GM23248 (cell line): Measurements from ENCODE around the gene BEND7. TPM values are rescaled to one million over a fixed set of nuclear protein-coding genes. Genes with fewer than 3 reads are reported as not detected.
"Not testable (repeated sequence)": the region's sequence is repeated elsewhere in the genome, so short reads cannot be mapped to it uniquely, and the experiment has no call there.

Experiments
- DNase-seq: peaks from one replicate; pipeline ENCODE4 v3.0.0-alpha.2; 2015
- H2AFZ ChIP-seq: fragments of 200-600 bp; sonication (generic); 2 replicates; pipeline ENCODE4 v1.6.1; 2016; ENCODE audit warnings: antibody characterized with exemption
- H3F3A ChIP-seq: fragments of 200-600 bp; sonication (generic); 2 replicates; pipeline ENCODE4 v1.6.1; 2016; ENCODE audit warnings: mild to moderate bottlenecking, antibody characterized with exemption, mixed run types; ENCODE audit not compliant: insufficient read depth
- H3K27ac ChIP-seq: fragments of 200-600 bp; sonication (generic); 2 replicates; pipeline ENCODE4 v1.5.1; 2016; ENCODE audit warnings: mild to moderate bottlenecking
- H3K27me3 ChIP-seq: fragments of 200-600 bp; sonication (generic); replicated peaks from 2 replicates; pipeline ENCODE4 v1.6.1; 2016; ENCODE audit warnings: mild to moderate bottlenecking; ENCODE audit not compliant: insufficient read depth
- H3K36me3 ChIP-seq: fragments of 200-600 bp; sonication (generic); 2 replicates; pipeline ENCODE4 v1.6.1; 2016; ENCODE audit warnings: low read depth, mild to moderate bottlenecking
- H3K4me1 ChIP-seq: fragments of 200-600 bp; sonication (generic); 2 replicates; pipeline ENCODE4 v1.6.1; 2016; ENCODE audit warnings: mild to moderate bottlenecking; ENCODE audit not compliant: insufficient read depth
- H3K4me2 ChIP-seq: fragments of 200-600 bp; sonication (generic); one replicate; pipeline ENCODE4 v1.6.1; 2016; ENCODE audit warnings: mild to moderate bottlenecking; ENCODE audit not compliant: unreplicated experiment
- H3K4me3 ChIP-seq: fragments of 200-600 bp; sonication (generic); 2 replicates; pipeline ENCODE4 v1.5.1; 2016; ENCODE audit warnings: mild to moderate bottlenecking
- H3K79me2 ChIP-seq: fragments of 200-600 bp; sonication (generic); 2 replicates; pipeline ENCODE4 v1.6.1; 2016; ENCODE audit warnings: mild to moderate bottlenecking; ENCODE audit not compliant: insufficient read depth
- H3K9ac ChIP-seq: fragments of 200-600 bp; sonication (generic); 2 replicates; pipeline ENCODE4 v1.6.1; 2016; ENCODE audit warnings: mild to moderate bottlenecking
- H3K9me2 ChIP-seq: fragments of 200-600 bp; sonication (generic); 2 replicates; pipeline ENCODE4 v1.6.1; 2016; ENCODE audit warnings: mixed run types, mild to moderate bottlenecking, moderate library complexity; ENCODE audit not compliant: insufficient read depth
- H3K9me3 ChIP-seq: fragments of 200-600 bp; sonication (generic); one replicate; pipeline ENCODE4 v1.6.1; 2017; ENCODE audit warnings: low read depth
- H4K20me1 ChIP-seq: fragments of 200-600 bp; sonication (generic); 2 replicates; pipeline ENCODE4 v1.6.0; 2016; ENCODE audit not compliant: insufficient read depth
- EZH2 ChIP-seq: fragments of 200-600 bp; sonication (generic); IDR thresholded peaks from 2 replicates; pipeline ENCODE4 v1.6.1; 2018; ENCODE audit warnings: antibody characterized with exemption, mild to moderate bottlenecking; ENCODE audit not compliant: insufficient read depth, poor library complexity, severe bottlenecking
- EZH2phosphoT487 ChIP-seq: fragments of 200-600 bp; sonication (generic); IDR thresholded peaks from 2 replicates; pipeline ENCODE4 v1.6.1; 2018; ENCODE audit warnings: antibody characterized with exemption, moderate library complexity, mild to moderate bottlenecking, low read depth; ENCODE audit not compliant: insufficient read depth
- WGBS, 2 experiments: methylation state at CpG; one replicate each; pipeline ENCODE4 v1.1.6; 2015 to 2017; ENCODE audit warnings: low lambda C conversion rate in 2 of 2, low coverage in 1 of 2; ENCODE audit errors: missing lambda C conversion rate in 2 of 2; 5-methylcytosine and 5-hydroxymethylcytosine counted together
- in situ Hi-C: fragments of 300-500 bp; cut with MboI; formaldehyde crosslinking; loops from 2 replicates; pipeline ENCODE4 v1.15.0; 2020
- polyA plus RNA-seq: library from polyadenylated mRNA; unstranded; fragments of >200 nt; fragmentation: Nextera tagmentation; extraction: Ambion mirVana; gene quantifications from 2 replicates; pipeline ENCODE4 v1.2.1, GENCODE V29; 2016
- total RNA-seq: library from RNA; depleted of rRNA; stranded (reverse); fragments of >200 nt; shearing (Covaris generic); gene quantifications from 2 replicates; pipeline ENCODE4 v1.2.3, GENCODE V29; 2014

The BEND7 gene
- total and polyA plus RNA-seq, 2 experiments from 2014 or later, result 1.7 to 6.4 TPM

DNA sequence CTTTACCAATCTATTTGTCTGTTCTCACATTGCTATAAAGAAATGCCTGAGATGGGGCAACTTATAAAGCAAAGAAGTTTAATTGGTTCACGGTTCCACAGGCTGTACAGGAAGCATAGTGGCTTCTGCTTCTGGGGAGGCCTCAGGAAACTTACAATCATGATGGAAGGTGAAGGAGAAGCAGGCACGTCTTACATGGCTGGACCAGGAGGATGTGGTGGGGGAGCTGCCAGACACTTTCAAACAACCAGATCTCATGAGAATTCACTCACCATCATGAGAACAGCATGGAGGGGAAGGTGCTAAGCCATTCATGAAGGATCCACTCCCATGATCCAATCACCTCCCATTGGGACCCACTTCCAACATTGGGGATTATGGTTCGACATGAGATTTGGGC, 115.9 kb downstream of the BEND7 start:
- Histone ChIP-seq H3K4me3 (no peak overlapping the region), H3K79me2 (no peaks in the 10 kb centered on the region), H3K4me1 (no peaks in the 10 kb centered on the region), H3K27ac (no peak overlapping the region), H3K9ac (no peak overlapping the region), H2AFZ (no peak overlapping the region), H3K9me3 (no peaks in the 10 kb centered on the region), H3K4me2 (no peak overlapping the region), H3K36me3 (no peaks in the 10 kb centered on the region), H3F3A (no peaks in the 10 kb centered on the region), H3K27me3 (no peaks in the 10 kb centered on the region; the same call in 1 of the 2 replicates), H4K20me1 (no peaks in the 10 kb centered on the region), H3K9me2 (no peaks in the 10 kb centered on the region)
- 61 to 74% methylated on average over 3 of the region's 3 CpGs for WGBS, 2 experiments
- in situ Hi-C loops, result no loop called here
- no peak for DNase-seq
- no peak for TF ChIP-seq EZH2
- TF ChIP-seq EZH2phosphoT487, result no peak

DNA sequence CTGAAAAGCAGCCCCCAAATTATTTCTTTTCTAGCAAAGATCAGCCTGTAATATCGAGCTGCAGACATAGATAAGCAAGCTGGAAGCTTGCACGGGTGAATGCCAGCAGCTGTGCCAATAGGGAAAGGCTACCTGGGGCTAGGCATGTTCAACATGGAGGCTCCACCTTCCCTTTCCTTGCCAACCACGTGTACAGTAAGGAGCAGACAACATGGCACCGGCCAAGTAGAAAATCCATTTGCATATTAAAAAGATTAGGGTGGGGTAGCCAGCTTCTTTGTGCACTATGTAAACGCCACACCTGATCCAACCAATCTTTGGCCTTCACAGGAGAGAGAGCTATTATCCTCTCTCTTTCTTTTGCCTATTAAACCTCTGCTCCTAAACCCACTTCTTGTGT, 124.0 kb downstream of the BEND7 start:
- no peak overlapping the region for H3K27ac ChIP-seq
- no peaks in the 10 kb centered on the region for H3K9me3 ChIP-seq
- no peak overlapping the region for H3K4me2 ChIP-seq
- H3K4me1 ChIP-seq, result no peaks in the 10 kb centered on the region
- H2AFZ ChIP-seq, result no peak overlapping the region
- no peak overlapping the region for H3K4me3 ChIP-seq
- H3K9me2 ChIP-seq, result no peaks in the 10 kb centered on the region
- in situ Hi-C loops, result no loop called here
- DNase-seq, result no peak
- H3F3A ChIP-seq, result no peaks in the 10 kb centered on the region
- TF ChIP-seq EZH2, result no peak
- TF ChIP-seq EZH2phosphoT487, result no peak
- 40 to 41% methylated on average over 5 of the region's 5 CpGs for WGBS, 2 experiments
- H3K36me3 ChIP-seq, result no peaks in the 10 kb centered on the region
- H4K20me1 ChIP-seq, result no peaks in the 10 kb centered on the region
- H3K79me2 ChIP-seq, result no peaks in the 10 kb centered on the region
- peaks cover 5% of the 10 kb centered on the region; the same call in 1 of the 2 replicates for H3K27me3 ChIP-seq
- no peak overlapping the region for H3K9ac ChIP-seq

DNA sequence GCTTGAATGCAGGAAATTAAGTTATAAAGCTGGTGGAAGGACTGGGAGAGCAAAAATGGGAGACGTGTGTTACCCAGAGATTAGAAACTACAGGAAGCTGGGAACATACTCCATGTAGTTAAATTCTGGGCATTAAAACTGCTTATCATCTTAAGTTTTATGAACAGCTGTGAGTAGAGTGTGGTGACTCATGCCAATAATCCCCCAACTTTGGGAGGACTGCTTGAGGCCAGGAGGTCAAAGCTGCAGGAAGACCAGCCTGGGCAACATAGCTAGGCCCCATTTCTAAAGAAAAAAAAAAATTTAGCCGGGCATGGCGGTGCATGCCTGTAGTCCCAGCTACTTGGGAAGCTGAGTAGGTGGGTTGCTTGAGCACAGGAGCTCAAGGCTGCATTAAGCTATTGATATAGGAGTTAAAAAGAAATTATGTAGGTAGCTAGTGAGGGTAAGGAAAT, 124.5 kb downstream of the BEND7 start:
- Histone ChIP-seq H3K9ac (no peak overlapping the region), H3F3A (no peaks in the 10 kb centered on the region), H2AFZ (no peak overlapping the region), H4K20me1 (no peaks in the 10 kb centered on the region), H3K79me2 (no peaks in the 10 kb centered on the region), H3K4me3 (no peak overlapping the region), H3K4me1 (no peaks in the 10 kb centered on the region), H3K36me3 (no peaks in the 10 kb centered on the region), H3K27me3 (peaks cover 6% of the 10 kb centered on the region; the same call in 1 of the 2 replicates), H3K9me3 (no peaks in the 10 kb centered on the region), H3K4me2 (no peak overlapping the region), H3K27ac (no peak overlapping the region), H3K9me2 (no peaks in the 10 kb centered on the region)
- no peak for DNase-seq
- TF ChIP-seq EZH2phosphoT487 (no peak), EZH2 (no peak)
- WGBS, 2 experiments, result 62 to 64% methylated on average over 3 of the region's 3 CpGs
- in situ Hi-C loops, result no loop called here

DNA sequence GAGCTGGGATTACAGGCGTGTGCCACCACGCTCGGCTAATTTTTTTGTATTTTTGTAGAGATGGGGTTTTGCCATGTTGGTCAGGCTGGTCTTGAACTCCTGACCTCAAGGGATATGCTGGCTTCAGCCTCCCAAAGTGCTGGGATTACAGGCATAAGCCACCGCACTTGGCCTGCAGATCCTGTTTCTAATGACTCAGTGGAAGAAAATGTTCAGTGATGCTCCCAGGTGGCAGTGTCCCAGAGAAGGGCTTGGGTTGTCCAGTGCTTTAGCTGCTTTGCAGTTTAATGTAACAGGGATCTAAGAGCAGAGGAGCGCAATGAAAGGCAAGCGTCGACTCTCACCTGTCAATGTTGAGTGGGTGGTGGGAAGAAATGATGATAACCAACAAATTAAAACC, 125.4 kb downstream of the BEND7 start:
- H3K4me3 ChIP-seq, DNase-seq, H3K4me2 ChIP-seq, H2AFZ ChIP-seq, H4K20me1 ChIP-seq, H3K9me3 ChIP-seq, H3F3A ChIP-seq, H3K4me1 ChIP-seq, H3K27ac ChIP-seq, H3K79me2 ChIP-seq, H3K27me3 ChIP-seq, H3K9me2 ChIP-seq, H3K36me3 ChIP-seq, H3K9ac ChIP-seq, in situ Hi-C loops: not testable (repeated sequence)
- WGBS, 2 experiments, result 69% methylated on average over 7 of the region's 7 CpGs

DNA sequence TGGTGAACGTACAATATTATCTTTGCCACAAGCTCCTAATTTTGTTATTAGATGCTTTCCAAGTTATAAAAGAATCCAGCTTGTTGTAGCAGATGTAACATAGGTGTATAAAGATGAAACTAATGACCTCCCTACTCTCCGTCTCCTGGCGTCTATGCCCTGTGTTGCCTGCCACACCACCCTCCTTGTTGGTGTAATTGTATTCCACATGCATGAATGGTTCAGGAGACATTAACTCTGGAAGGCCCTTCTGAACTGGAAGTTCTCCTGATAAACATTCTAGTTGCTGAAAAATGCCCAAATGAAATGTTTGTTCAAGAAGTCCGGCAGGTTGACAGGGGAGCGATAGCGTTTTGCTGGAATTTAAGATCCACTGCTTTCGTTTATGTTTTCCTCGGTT, 126.8 kb downstream of the BEND7 start:
- H3K9me3 ChIP-seq, result no peaks in the 10 kb centered on the region
- no peak overlapping the region for H3K27ac ChIP-seq
- H3K4me1 ChIP-seq, result no peaks in the 10 kb centered on the region
- no peaks in the 10 kb centered on the region for H4K20me1 ChIP-seq
- DNase-seq, result no peak
- WGBS, 2 experiments, result 72 to 84% methylated on average over 8 of the region's 8 CpGs
- no peaks in the 10 kb centered on the region for H3K79me2 ChIP-seq
- no peaks in the 10 kb centered on the region for H3K36me3 ChIP-seq
- H3F3A ChIP-seq, result no peaks in the 10 kb centered on the region
- H3K9me2 ChIP-seq, result no peaks in the 10 kb centered on the region
- no peak overlapping the region for H2AFZ ChIP-seq
- no peak for TF ChIP-seq EZH2
- no peak for TF ChIP-seq EZH2phosphoT487
- H3K4me2 ChIP-seq, result no peak overlapping the region
- no peak overlapping the region for H3K9ac ChIP-seq
- peaks cover 9% of the 10 kb centered on the region; the same call in 1 of the 2 replicates for H3K27me3 ChIP-seq
- no peak overlapping the region for H3K4me3 ChIP-seq
- in situ Hi-C loops, result no loop called here
